Astrocyte of the spinal cord (primary cell): ENCODE data around the gene PHLPP1.

Source experiments
- DNase-seq: peaks from one replicate; pipeline ENCODE4 v3.0.0; 2011; ENCODE audit warnings: low read depth, low spot score
- H3K4me3 ChIP-seq: 2 replicates; pipeline ENCODE4 v1.5.1; 2011; ENCODE audit warnings: low read depth, mild to moderate bottlenecking, low read length, moderate library complexity
- in situ Hi-C: cut with HindIII; loops from 2 replicates; pipeline ENCODE4 v1.10.0; 2017; ENCODE audit warnings: low sequenced_read_pairs
- TF ChIP-seq, protein P1 (sequence below): IDR thresholded peaks from 2 replicates; pipeline ENCODE4 v1.5.1; 2012; ENCODE audit warnings: low read depth, mild to moderate bottlenecking, low read length, inconsistent platforms

The PHLPP1 gene

DNA sequence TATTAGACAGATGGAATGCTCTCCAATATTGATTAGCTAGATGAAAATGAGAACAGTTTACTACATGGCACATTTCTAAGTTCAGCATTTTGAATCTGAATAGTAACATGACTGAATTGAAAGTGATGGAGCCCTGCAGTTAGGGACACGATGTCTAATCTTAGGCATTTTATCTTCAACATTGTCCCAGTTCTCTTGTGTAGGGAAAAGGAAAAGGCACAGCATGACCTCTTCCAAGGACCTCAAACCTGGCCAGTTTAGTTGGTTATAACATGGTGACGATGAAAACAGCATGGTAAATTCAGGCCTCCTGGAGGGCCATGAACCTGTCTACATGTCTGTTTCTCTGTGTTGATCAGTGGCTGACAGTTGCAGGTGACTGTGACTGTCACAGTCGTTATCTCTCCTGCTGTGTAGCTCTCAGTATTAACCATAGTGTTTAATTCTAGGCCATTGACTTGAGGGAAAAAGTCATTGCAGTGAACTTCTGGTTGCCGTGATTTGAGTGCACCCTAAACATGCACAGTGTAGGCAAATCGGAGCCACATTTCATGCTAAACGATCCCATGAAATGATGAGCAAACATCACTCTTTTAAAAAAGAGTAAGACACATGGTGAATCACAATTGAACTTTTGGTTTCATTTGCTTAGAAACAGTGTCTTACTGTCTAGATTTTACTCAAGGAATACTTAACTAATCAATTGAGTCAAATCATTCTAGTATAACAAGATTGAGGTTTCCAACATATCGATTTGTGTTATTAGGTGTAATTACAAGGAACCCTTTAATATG, 129.7 kb downstream of the PHLPP1 start:
- H3K4me3 ChIP-seq: no peak overlapping the region
- in situ Hi-C loops: no loop called here
- DNase-seq: no peak
- TF ChIP-seq, protein P1, sequence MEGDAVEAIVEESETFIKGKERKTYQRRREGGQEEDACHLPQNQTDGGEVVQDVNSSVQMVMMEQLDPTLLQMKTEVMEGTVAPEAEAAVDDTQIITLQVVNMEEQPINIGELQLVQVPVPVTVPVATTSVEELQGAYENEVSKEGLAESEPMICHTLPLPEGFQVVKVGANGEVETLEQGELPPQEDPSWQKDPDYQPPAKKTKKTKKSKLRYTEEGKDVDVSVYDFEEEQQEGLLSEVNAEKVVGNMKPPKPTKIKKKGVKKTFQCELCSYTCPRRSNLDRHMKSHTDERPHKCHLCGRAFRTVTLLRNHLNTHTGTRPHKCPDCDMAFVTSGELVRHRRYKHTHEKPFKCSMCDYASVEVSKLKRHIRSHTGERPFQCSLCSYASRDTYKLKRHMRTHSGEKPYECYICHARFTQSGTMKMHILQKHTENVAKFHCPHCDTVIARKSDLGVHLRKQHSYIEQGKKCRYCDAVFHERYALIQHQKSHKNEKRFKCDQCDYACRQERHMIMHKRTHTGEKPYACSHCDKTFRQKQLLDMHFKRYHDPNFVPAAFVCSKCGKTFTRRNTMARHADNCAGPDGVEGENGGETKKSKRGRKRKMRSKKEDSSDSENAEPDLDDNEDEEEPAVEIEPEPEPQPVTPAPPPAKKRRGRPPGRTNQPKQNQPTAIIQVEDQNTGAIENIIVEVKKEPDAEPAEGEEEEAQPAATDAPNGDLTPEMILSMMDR: no peak

DNA sequence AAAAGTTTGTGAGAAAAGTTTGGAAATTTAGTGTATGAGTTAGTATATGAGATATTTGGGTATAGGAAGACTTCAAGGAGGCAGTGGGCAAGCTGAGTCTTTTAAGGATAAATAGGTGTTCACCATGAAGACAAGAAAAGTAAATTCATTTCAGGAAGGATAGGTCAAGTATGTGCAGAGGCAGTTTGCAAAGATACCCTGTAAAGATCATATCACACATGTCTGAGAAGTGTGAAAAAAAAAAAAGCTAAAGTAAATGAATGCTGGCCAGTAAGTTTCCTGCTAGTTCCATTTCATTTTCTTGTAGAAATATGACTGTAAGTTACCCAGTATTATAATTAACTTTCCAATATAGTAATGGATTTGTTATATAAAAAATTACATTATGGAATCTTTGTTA, 131.0 kb downstream of the PHLPP1 start:
- TF ChIP-seq, protein P1: no peak
- no peak for DNase-seq
- in situ Hi-C loops: no loop called here
- no peak overlapping the region for H3K4me3 ChIP-seq

DNA sequence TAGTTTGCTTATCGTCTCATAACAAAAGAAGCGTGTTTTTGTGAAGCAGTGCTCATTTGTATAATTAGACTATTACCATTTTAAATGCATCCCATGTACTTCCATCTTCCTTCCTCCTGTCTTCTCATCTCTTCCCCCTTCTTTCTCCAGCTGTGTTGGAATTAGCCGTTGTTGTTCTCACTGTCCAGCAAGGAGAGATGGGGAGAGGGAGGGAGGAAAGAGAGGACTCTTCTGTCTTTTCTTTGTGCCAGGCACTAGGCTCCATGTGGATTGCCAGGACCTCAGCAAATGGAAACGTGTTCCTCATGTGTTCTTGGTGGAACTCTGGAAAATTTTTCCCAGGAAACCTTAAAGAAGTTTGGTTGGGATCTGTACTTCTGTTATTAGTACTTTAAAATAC, 131.7 kb downstream of the PHLPP1 start:
- no peak overlapping the region for H3K4me3 ChIP-seq
- TF ChIP-seq, protein P1: no peak
- no peak for DNase-seq
- in situ Hi-C loops: no loop called here

DNA sequence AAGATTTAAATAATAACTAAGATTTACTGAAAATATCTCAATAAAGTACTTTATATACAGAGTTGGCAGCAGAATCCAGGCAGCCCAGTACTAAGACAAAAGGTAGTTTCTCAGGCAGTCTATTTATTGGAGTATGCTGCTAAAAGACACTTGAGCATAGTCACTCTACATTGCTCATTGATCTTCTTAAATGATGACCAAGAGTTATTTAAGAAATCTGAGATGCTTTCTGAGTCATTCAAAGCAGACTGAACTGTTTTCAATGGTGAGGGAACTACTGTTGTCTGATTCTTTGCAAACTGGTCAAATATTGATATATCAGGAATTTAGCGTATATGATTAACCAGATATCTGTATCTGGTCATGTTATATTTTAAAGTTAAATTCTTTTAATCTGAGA, 133.6 kb downstream of the PHLPP1 start:
- TF ChIP-seq, protein P1: no peak
- no peak overlapping the region for H3K4me3 ChIP-seq
- DNase-seq: peak; percentile 22
- in situ Hi-C loops: no loop called here

DNA sequence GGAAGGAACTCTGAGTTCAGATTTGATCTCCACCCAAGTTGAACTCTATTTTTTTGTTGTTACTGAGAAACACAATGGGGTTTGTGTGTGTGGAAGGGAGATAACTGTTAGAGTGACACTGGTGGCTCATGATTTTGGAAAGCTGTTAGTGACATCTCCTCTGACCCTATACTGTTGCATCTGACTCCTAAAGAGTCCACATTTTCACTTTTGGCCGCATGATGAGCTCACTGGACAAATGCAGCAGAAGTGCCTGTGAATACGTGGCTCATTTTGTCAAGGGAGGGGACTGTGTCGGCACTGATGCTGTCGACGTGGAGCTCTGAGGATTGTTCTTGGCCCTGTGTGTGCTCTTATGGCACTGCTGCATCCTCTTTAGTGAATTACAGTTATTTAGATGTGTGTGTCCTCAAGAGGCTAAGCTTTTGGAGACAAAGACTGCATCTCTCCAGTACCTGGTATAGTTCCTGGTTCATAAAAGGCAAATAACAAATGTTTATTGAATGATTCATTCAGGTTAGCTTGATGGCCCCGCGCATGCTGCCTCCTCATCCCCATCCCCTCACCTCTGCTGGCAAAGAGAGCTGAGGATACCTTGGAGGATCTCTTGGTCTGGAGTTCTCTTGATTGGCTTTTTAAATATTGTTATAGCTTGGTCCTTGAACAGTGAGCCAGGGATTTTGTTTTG, 135.4 kb downstream of the PHLPP1 start:
- DNase-seq: no peak
- H3K4me3 ChIP-seq: no peak overlapping the region
- in situ Hi-C loops: no loop called here
- TF ChIP-seq, protein P1: no peak

DNA sequence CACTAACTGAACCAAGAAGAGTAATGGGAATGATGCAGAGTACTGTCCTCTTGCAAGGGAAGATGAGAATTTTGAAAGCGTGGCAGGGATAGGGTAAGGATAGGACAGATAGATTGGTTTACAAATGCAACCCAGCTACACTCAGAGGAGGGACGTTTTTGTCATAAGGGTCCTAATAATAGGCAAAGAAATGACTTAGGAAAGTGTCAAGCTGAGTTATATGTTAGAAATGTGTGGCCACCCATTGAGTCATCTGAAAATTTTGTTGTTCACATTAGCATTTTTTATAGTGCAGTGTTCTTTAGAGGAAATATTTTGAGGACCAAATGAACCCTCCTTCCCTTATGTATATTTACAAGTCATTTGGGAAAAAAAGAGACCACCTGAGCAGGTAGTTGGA, 137.5 kb downstream of the PHLPP1 start:
- TF ChIP-seq, protein P1: no peak
- in situ Hi-C loops: no loop called here
- no peak overlapping the region for H3K4me3 ChIP-seq
- DNase-seq: no peak
